ENCODE measurements around the gene AOAH. TPM values are rescaled to one million over a fixed set of nuclear protein-coding genes. Genes with fewer than 3 reads are reported as not detected.

The AOAH gene
- total and polyA plus RNA-seq, 4 donors, result 1.9 to 34.9 (median 11.7) TPM

- Histone ChIP-seq H3K27ac (ENCODE audit: low read depth in 1 of 2, low read length in 2 of 2) (no peak overlapping the region), H3K4me3 (ENCODE audit: low read length in 2 of 2) (no peak overlapping the region), H3K36me3 (ENCODE audit: control insufficient read depth in 1 of 2, insufficient read depth in 2 of 2, low read length in 1 of 2) (no peaks in the 10 kb centered on the region), H3K9me3 (ENCODE audit: control insufficient read depth, low read length) (no peaks in the 10 kb centered on the region), H3K4me1 (ENCODE audit: control insufficient read depth in 1 of 2, insufficient read depth in 2 of 2, low read length in 2 of 2) (no peaks in the 10 kb centered on the region), H3K27me3 (ENCODE audit: control insufficient read depth in 1 of 2, insufficient read depth in 2 of 2, low read length in 1 of 2) (no peaks in the 10 kb centered on the region)
- intact Hi-C loops (cut with DNase I), result no loop called here
- ATAC-seq (ENCODE audit: low FRiP score) (no peak), DNase-seq (no peak)
- 89 to 90% methylated on average over 7 of the region's 7 CpGs for WGBS, 2 donors
Observed at GRCh38 chr7:36760856-36761762, 36.8 kb upstream of the AOAH start.

- WGBS, 2 donors, result 57 to 70% methylated on average over 1 of the region's 1 CpG
- Histone ChIP-seq H3K4me3 (ENCODE audit: low read length in 2 of 2) (no peak overlapping the region), H3K27ac (ENCODE audit: low read depth in 1 of 2, low read length in 2 of 2) (no peak overlapping the region), H3K36me3 (ENCODE audit: control insufficient read depth in 1 of 2, insufficient read depth in 2 of 2, low read length in 1 of 2) (no peaks in the 10 kb centered on the region), H3K4me1 (ENCODE audit: control insufficient read depth in 1 of 2, insufficient read depth in 2 of 2, low read length in 2 of 2) (no peaks in the 10 kb centered on the region), H3K27me3 (ENCODE audit: control insufficient read depth in 1 of 2, insufficient read depth in 2 of 2, low read length in 1 of 2) (no peaks in the 10 kb centered on the region), H3K9me3 (ENCODE audit: control insufficient read depth, low read length) (no peaks in the 10 kb centered on the region)
- intact Hi-C loops (cut with DNase I), result no loop called here
- no peak for ATAC-seq (ENCODE audit: low FRiP score)
- DNase-seq, result no peak
Observed at GRCh38 chr7:36758879-36759278, 34.6 kb upstream of the AOAH start.

GRCh38 chr7:36755484-36755883 lies 31.2 kb upstream of the AOAH start:
- 94% methylated on average over 8 of the region's 8 CpGs for WGBS, 2 donors
- ATAC-seq (ENCODE audit: low FRiP score), result no peak
- Histone ChIP-seq H3K4me1 (ENCODE audit: control insufficient read depth in 1 of 2, insufficient read depth in 2 of 2, low read length in 2 of 2) (no peaks in the 10 kb centered on the region), H3K9me3 (ENCODE audit: control insufficient read depth, low read length) (no peaks in the 10 kb centered on the region), H3K27me3 (ENCODE audit: control insufficient read depth in 1 of 2, insufficient read depth in 2 of 2, low read length in 1 of 2) (no peaks in the 10 kb centered on the region), H3K27ac (ENCODE audit: low read depth in 1 of 2, low read length in 2 of 2) (no peak overlapping the region), H3K4me3 (ENCODE audit: low read length in 2 of 2) (no peak overlapping the region), H3K36me3 (ENCODE audit: control insufficient read depth in 1 of 2, insufficient read depth in 2 of 2, low read length in 1 of 2) (no peaks in the 10 kb centered on the region)
- intact Hi-C loops (cut with DNase I), result no loop called here
- DNase-seq, result no peak

GRCh38 chr7:36752026-36752711 lies 27.9 kb upstream of the AOAH start:
- no peak for DNase-seq
- Histone ChIP-seq H3K4me1 (ENCODE audit: control insufficient read depth in 1 of 2, insufficient read depth in 2 of 2, low read length in 2 of 2) (no peaks in the 10 kb centered on the region), H3K27me3 (ENCODE audit: control insufficient read depth in 1 of 2, insufficient read depth in 2 of 2, low read length in 1 of 2) (no peaks in the 10 kb centered on the region), H3K27ac (ENCODE audit: low read depth in 1 of 2, low read length in 2 of 2) (no peak overlapping the region), H3K9me3 (ENCODE audit: control insufficient read depth, low read length) (no peaks in the 10 kb centered on the region), H3K4me3 (ENCODE audit: low read length in 2 of 2) (no peak overlapping the region), H3K36me3 (ENCODE audit: control insufficient read depth in 1 of 2, insufficient read depth in 2 of 2, low read length in 1 of 2) (no peaks in the 10 kb centered on the region)
- WGBS, 2 donors, result 82 to 86% methylated on average over 2 of the region's 2 CpGs
- intact Hi-C loops (cut with DNase I), result no loop called here
- ATAC-seq (ENCODE audit: low FRiP score), result no peak

- no peak for ATAC-seq (ENCODE audit: low FRiP score)
- Histone ChIP-seq H3K27me3 (ENCODE audit: control insufficient read depth in 1 of 2, insufficient read depth in 2 of 2, low read length in 1 of 2) (no peaks in the 10 kb centered on the region), H3K27ac (ENCODE audit: low read depth in 1 of 2, low read length in 2 of 2) (no peak overlapping the region), H3K9me3 (ENCODE audit: control insufficient read depth, low read length) (no peaks in the 10 kb centered on the region), H3K36me3 (ENCODE audit: control insufficient read depth in 1 of 2, insufficient read depth in 2 of 2, low read length in 1 of 2) (no peaks in the 10 kb centered on the region), H3K4me3 (ENCODE audit: low read length in 2 of 2) (no peak overlapping the region), H3K4me1 (ENCODE audit: control insufficient read depth in 1 of 2, insufficient read depth in 2 of 2, low read length in 2 of 2) (no peaks in the 10 kb centered on the region)
- WGBS, 2 donors, result 80 to 81% methylated on average over 5 of the region's 5 CpGs
- DNase-seq, result no peak
- intact Hi-C loops (cut with DNase I), result no loop called here
Observed at GRCh38 chr7:36750451-36750850, 26.2 kb upstream of the AOAH start.

- 84 to 87% methylated on average over 2 of the region's 2 CpGs for WGBS, 2 donors
- Histone ChIP-seq H3K9me3 (ENCODE audit: control insufficient read depth, low read length) (no peaks in the 10 kb centered on the region), H3K4me3 (ENCODE audit: low read length in 2 of 2) (no peak overlapping the region), H3K27ac (ENCODE audit: low read depth in 1 of 2, low read length in 2 of 2) (no peak overlapping the region), H3K27me3 (ENCODE audit: control insufficient read depth in 1 of 2, insufficient read depth in 2 of 2, low read length in 1 of 2) (no peaks in the 10 kb centered on the region), H3K36me3 (ENCODE audit: control insufficient read depth in 1 of 2, insufficient read depth in 2 of 2, low read length in 1 of 2) (no peaks in the 10 kb centered on the region), H3K4me1 (ENCODE audit: control insufficient read depth in 1 of 2, insufficient read depth in 2 of 2, low read length in 2 of 2) (no peaks in the 10 kb centered on the region)
- no peak for ATAC-seq (ENCODE audit: low FRiP score)
- no peak for DNase-seq
- intact Hi-C loops (cut with DNase I), result no loop called here
Observed at GRCh38 chr7:36749282-36749960, 25.1 kb upstream of the AOAH start.

- no peaks in the 10 kb centered on the region for H3K9me3 ChIP-seq (ENCODE audit: control insufficient read depth, low read length)
- no peak overlapping the region for H3K27ac ChIP-seq (ENCODE audit: low read depth in 1 of 2, low read length in 2 of 2)
- DNase-seq (no peak), ATAC-seq (ENCODE audit: low FRiP score) (no peak)
- H3K27me3 ChIP-seq (ENCODE audit: control insufficient read depth in 1 of 2, insufficient read depth in 2 of 2, low read length in 1 of 2), result no peaks in the 10 kb centered on the region
- intact Hi-C loops (cut with DNase I), result no loop called here
- no peaks in the 10 kb centered on the region for H3K36me3 ChIP-seq (ENCODE audit: control insufficient read depth in 1 of 2, insufficient read depth in 2 of 2, low read length in 1 of 2)
- H3K4me3 ChIP-seq (ENCODE audit: low read length in 2 of 2), result no peak overlapping the region
- WGBS, 2 donors, result 92 to 93% methylated on average over 7 of the region's 7 CpGs
- H3K4me1 ChIP-seq (ENCODE audit: control insufficient read depth in 1 of 2, insufficient read depth in 2 of 2, low read length in 2 of 2), result no peaks in the 10 kb centered on the region
Observed at GRCh38 chr7:36748017-36748487, 23.8 kb upstream of the AOAH start.

GRCh38 chr7:36747280-36748016 lies 23.2 kb upstream of the AOAH start:
- Histone ChIP-seq H3K36me3 (ENCODE audit: control insufficient read depth in 1 of 2, insufficient read depth in 2 of 2, low read length in 1 of 2) (no peaks in the 10 kb centered on the region), H3K4me3 (ENCODE audit: low read length in 2 of 2) (no peak overlapping the region), H3K27ac (ENCODE audit: low read depth in 1 of 2, low read length in 2 of 2) (no peak overlapping the region), H3K9me3 (ENCODE audit: control insufficient read depth, low read length) (no peaks in the 10 kb centered on the region), H3K4me1 (ENCODE audit: control insufficient read depth in 1 of 2, insufficient read depth in 2 of 2, low read length in 2 of 2) (no peaks in the 10 kb centered on the region), H3K27me3 (ENCODE audit: control insufficient read depth in 1 of 2, insufficient read depth in 2 of 2, low read length in 1 of 2) (no peaks in the 10 kb centered on the region)
- DNase-seq (no peak), ATAC-seq (ENCODE audit: low FRiP score) (no peak)
- WGBS, 2 donors, result 67 to 70% methylated on average over 4 of the region's 4 CpGs
- intact Hi-C loops (cut with DNase I), result no loop called here
